ENCODE results near the gene TXK.

The TXK gene

DNA sequence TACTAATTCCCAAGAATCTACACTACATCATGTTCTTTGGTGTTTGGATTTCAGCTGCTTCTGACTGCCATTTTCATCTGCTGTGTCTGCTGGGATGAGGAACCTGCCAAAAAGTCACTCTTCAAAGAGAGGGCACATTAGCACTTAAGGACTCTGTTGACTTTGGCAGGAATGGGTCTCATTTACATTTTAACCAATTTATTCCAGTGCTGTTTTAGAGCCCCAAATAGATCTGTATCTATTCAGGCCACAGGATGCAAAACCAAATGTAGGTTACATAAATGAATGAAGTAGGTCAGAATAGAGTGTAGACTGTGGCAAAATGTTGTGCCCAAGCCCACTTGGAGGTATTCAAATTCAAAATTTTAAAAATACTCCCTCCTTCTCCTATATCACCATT lies 14.4 kb downstream of the TXK start:
- TF ChIP-seq, protein P1, sequence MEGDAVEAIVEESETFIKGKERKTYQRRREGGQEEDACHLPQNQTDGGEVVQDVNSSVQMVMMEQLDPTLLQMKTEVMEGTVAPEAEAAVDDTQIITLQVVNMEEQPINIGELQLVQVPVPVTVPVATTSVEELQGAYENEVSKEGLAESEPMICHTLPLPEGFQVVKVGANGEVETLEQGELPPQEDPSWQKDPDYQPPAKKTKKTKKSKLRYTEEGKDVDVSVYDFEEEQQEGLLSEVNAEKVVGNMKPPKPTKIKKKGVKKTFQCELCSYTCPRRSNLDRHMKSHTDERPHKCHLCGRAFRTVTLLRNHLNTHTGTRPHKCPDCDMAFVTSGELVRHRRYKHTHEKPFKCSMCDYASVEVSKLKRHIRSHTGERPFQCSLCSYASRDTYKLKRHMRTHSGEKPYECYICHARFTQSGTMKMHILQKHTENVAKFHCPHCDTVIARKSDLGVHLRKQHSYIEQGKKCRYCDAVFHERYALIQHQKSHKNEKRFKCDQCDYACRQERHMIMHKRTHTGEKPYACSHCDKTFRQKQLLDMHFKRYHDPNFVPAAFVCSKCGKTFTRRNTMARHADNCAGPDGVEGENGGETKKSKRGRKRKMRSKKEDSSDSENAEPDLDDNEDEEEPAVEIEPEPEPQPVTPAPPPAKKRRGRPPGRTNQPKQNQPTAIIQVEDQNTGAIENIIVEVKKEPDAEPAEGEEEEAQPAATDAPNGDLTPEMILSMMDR (conservative IDR thresholded peaks at IDR 0.05; ENCODE audit: low read depth, low read length): no peak
- no peak for DNase-seq (ENCODE audit: low read depth)
- H3K4me3 ChIP-seq (ENCODE audit: low read depth, low read length): no peak overlapping the region

DNA sequence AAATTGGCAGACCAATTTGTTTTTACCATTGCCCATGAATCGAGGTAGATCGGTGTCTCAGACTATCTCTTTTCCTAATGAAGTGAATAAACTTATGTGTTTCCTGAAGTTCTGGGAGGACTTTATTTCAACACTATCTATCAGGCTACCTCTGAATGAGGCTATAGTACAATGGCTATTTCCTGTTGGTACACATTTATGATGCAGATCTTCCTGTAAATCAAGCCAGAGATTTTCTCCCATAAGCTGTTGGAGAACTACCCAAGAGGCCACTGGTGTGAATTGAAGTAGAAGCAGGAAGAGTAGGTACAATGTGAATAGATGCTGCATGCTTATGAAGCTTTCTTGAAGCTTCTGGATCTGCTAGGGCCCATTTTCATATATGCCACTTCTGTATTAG lies 16.0 kb downstream of the TXK start:
- TF ChIP-seq, protein P1 (conservative IDR thresholded peaks at IDR 0.05; ENCODE audit: low read depth, low read length): no peak
- DNase-seq (ENCODE audit: low read depth): no peak
- no peak overlapping the region for H3K4me3 ChIP-seq (ENCODE audit: low read depth, low read length)

- no peak for DNase-seq (ENCODE audit: low read depth)
- H3K4me3 ChIP-seq (ENCODE audit: low read depth, low read length): no peak overlapping the region
- TF ChIP-seq, protein P1 (conservative IDR thresholded peaks at IDR 0.05; ENCODE audit: low read depth, low read length): no peak
Observed at GRCh38 chr4:48116582-48116981, 17.5 kb downstream of the TXK start.

DNA sequence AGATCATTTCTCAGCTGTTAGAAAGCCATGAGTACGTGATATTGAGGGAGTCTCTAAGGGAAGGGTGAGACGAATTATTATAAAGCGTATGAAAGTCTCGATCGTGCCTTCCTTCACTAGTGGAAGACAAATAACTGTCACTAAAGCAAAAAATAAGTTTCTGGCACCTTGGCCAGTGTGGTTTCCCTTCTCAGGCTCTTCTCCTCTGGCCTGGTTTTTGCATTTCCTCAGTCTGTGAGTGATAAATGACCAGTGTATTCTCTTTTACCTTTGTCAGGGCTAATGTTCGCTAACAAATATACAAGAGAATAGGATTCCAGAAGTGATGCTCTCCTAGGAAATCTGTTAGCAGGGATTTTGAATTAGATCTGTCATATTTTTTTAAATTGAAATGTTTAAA lies 19.6 kb downstream of the TXK start:
- DNase-seq (ENCODE audit: low read depth): no peak
- TF ChIP-seq, protein P1 (conservative IDR thresholded peaks at IDR 0.05; ENCODE audit: low read depth, low read length): no peak
- no peak overlapping the region for H3K4me3 ChIP-seq (ENCODE audit: low read depth, low read length)

DNA sequence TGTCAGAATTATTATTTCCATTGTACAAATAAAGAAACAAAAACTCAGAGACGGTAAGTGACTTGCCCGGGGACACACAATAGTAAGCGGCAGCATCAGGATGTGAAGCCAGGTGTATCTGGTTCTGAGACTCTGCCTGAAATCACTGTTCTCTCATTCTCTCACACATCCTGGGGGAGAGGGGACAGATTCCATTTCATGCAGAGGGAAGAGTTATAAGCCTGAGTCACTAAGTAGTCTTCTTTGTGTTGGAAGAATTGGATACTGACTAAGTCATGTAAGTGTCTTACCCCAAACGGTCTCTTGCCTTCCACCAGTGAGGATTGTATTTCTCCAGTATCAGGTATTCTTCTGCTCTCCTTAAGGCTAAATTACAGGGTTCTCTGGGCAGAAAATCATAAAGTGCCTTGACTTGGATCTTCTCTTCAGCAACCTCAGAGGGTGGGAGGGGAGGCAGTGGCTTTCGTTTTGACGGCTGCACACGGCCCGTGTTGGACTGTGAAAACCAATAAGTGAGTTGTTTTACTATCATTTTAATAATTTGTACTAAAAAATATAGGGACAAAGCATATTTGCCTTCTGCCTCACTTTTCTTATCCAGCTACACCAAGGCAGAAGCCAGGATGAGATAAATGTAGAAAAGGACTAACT lies 21.9 kb downstream of the TXK start:
- no peak overlapping the region for H3K4me3 ChIP-seq (ENCODE audit: low read depth, low read length)
- TF ChIP-seq, protein P1 (conservative IDR thresholded peaks at IDR 0.05; ENCODE audit: low read depth, low read length): no peak
- DNase-seq (ENCODE audit: low read depth): no peak

DNA sequence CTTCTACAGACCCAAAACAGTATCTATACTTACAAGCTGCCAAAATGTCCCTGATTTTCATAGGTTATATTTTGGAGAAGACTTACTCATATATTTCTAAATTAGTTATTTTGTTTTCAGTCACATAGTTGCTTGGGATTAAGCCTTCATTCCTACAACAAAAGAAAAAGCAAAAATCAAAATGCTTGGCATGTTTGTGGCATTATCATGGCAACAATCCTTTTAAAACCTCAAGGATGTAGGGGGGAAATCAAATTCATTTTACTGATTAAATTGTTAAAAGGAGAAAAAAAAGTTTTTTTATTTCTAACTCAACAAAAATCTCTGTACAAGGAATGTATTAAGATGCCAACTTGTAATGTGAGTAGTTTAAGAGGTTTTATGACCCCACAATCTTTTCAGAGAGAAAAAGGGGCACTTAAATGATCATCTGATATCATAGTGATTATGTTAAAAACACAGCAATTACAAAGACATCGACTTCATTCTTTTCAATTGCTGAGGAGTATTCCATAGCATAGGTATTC lies 23.5 kb downstream of the TXK start:
- no peak for DNase-seq (ENCODE audit: low read depth)
- TF ChIP-seq, protein P1 (conservative IDR thresholded peaks at IDR 0.05; ENCODE audit: low read depth, low read length): no peak
- no peak overlapping the region for H3K4me3 ChIP-seq (ENCODE audit: low read depth, low read length)
